HG03575 (cell line): Measurements from ENCODE around the gene SUCLG2.
A peak's percentile ranks its signal among the peaks of the same experiment; 100 is the strongest.

Experiments used
- ATAC-seq: cut with Tn5 transposase; IDR thresholded peaks from one replicate; pipeline ENCODE4 v1.9.1; 2021; ENCODE audit not compliant: unreplicated experiment, insufficient number of reproducible peaks, low FRiP score; ENCODE audit errors: extremely low read depth

The SUCLG2 gene

GRCh38 chr3:67380118-67380517 is 274.3 kb downstream of the SUCLG2 start:
- no peak for ATAC-seq

- no peak for ATAC-seq
Observed at GRCh38 chr3:67377299-67377698, 277.1 kb downstream of the SUCLG2 start.

- no peak for ATAC-seq
Observed at GRCh38 chr3:67376416-67376815, 278.0 kb downstream of the SUCLG2 start.

GRCh38 chr3:67375976-67376375 is 278.4 kb downstream of the SUCLG2 start:
- ATAC-seq = no peak

- ATAC-seq = no peak
Observed at GRCh38 chr3:67362686-67363085, 291.7 kb downstream of the SUCLG2 start.

GRCh38 chr3:67361770-67362169 is 292.6 kb downstream of the SUCLG2 start:
- no peak for ATAC-seq

- ATAC-seq = no peak
Observed at GRCh38 chr3:67361323-67361722, 293.1 kb downstream of the SUCLG2 start.

GRCh38 chr3:67357610-67358458 is 296.6 kb downstream of the SUCLG2 start:
- no peak for ATAC-seq

GRCh38 chr3:67349551-67350174 is 304.7 kb downstream of the SUCLG2 start:
- peak; percentile 95 for ATAC-seq

- no peak for ATAC-seq
Observed at GRCh38 chr3:67346081-67346480, 308.3 kb downstream of the SUCLG2 start.

GRCh38 chr3:67335813-67336212 is 318.6 kb downstream of the SUCLG2 start:
- no peak for ATAC-seq

- no peak for ATAC-seq
Observed at GRCh38 chr3:67334588-67334987, 319.8 kb downstream of the SUCLG2 start.

GRCh38 chr3:67329358-67329757 is 325.1 kb downstream of the SUCLG2 start:
- ATAC-seq = no peak

- no peak for ATAC-seq
Observed at GRCh38 chr3:67327582-67327981, 326.8 kb downstream of the SUCLG2 start.

- ATAC-seq = no peak
Observed at GRCh38 chr3:67325231-67325630, 329.2 kb downstream of the SUCLG2 start.
